HG03066 (cell line): ENCODE data around the gene DFFA.
"Not testable (repeated sequence)": the region's sequence is repeated elsewhere in the genome, so short reads cannot be mapped to it uniquely, and the experiment has no call there.

Experiments
- ATAC-seq: cut with Tn5 transposase; IDR thresholded peaks from one replicate; pipeline ENCODE4 v1.9.1; 2021; ENCODE audit warnings: low read depth; ENCODE audit not compliant: unreplicated experiment

Gene DFFA

GRCh38 chr1:10506677-10507047, 34.3 kb upstream of the DFFA start:
- no peak for ATAC-seq

- ATAC-seq = not testable (repeated sequence)
These were observed 33.8 kb upstream of the DFFA start for GRCh38 chr1:10506046-10506676.

GRCh38 chr1:10504249-10504648, 31.9 kb upstream of the DFFA start:
- no peak for ATAC-seq

- no peak for ATAC-seq
These were observed 29.9 kb upstream of the DFFA start for GRCh38 chr1:10502206-10502605.

GRCh38 chr1:10498231-10498630, 25.9 kb upstream of the DFFA start:
- no peak for ATAC-seq

GRCh38 chr1:10497109-10497508, 24.8 kb upstream of the DFFA start:
- no peak for ATAC-seq

- no peak for ATAC-seq
These were observed 23.6 kb upstream of the DFFA start for GRCh38 chr1:10495952-10496351.

GRCh38 chr1:10495475-10495817, 23.1 kb upstream of the DFFA start:
- no peak for ATAC-seq

GRCh38 chr1:10494754-10495474, 22.6 kb upstream of the DFFA start:
- peak; percentile 78 for ATAC-seq

GRCh38 chr1:10494418-10494753, 22.1 kb upstream of the DFFA start:
- ATAC-seq = no peak

GRCh38 chr1:10490286-10490970, 18.1 kb upstream of the DFFA start:
- no peak for ATAC-seq

GRCh38 chr1:10489291-10490055, 17.1 kb upstream of the DFFA start:
- no peak for ATAC-seq

GRCh38 chr1:10484521-10484920, 12.2 kb upstream of the DFFA start:
- no peak for ATAC-seq

GRCh38 chr1:10480614-10481013, 8.3 kb upstream of the DFFA start:
- no peak for ATAC-seq

- no peak for ATAC-seq
These were observed 7.0 kb upstream of the DFFA start for GRCh38 chr1:10479296-10479695.

GRCh38 chr1:10475510-10475909, 3.2 kb upstream of the DFFA start:
- ATAC-seq = no peak

- ATAC-seq = peak; percentile 61
These were observed 2.5 kb upstream of the DFFA start, which contains the start of gene PEX14 for GRCh38 chr1:10474613-10475507. PEX14 (plus strand) TSS chr1:10474950; CDS start chr1:10474967, 17 bp downstream.

GRCh38 chr1:10474309-10474612, 1.9 kb upstream of the DFFA start:
- ATAC-seq = not testable (repeated sequence)

GRCh38 chr1:10473145-10473765, 926 bp upstream of the DFFA start:
- ATAC-seq = no peak
